Thyroid gland (tissue), 4 donors: ENCODE results near the gene SLC25A1.

Experiments
- CTCF ChIP-seq, 6 experiments: fragments of 200-600 bp in 3 of 6; fragments of 450-650 bp in 3 of 6; sonication (generic) in 3 of 6; IDR thresholded peaks; one replicate each; pipeline ENCODE4 v1.5.1; 2016 to 2019; ENCODE audit warnings: antibody characterized with exemption in 6 of 6, mild to moderate bottlenecking in 2 of 6, inconsistent platforms in 1 of 6, moderate library complexity in 1 of 6
- POLR2A ChIP-seq, 2 donors: fragments of 450-650 bp; IDR thresholded peaks; one replicate each; pipeline ENCODE4 v1.6.1; 2017; ENCODE audit warnings: antibody characterized with exemption in 2 of 2, mild to moderate bottlenecking in 2 of 2, moderate library complexity in 1 of 2

GRCh38 chr22:19137384-19138216 is 40.9 kb downstream of the SLC25A1 start:
- no peak for TF ChIP-seq CTCF (IDR thresholded peaks at IDR 0.05)
- no peak for TF ChIP-seq POLR2A (IDR thresholded peaks at IDR 0.05)
